ENCODE measurements around the gene C2. TPM values are rescaled to one million over a fixed set of nuclear protein-coding genes. Genes with fewer than 3 reads are reported as not detected.

C2 gene
- total RNA-seq, 2 donors from 2014 or later: 7.8 to 15.2 TPM

DNA sequence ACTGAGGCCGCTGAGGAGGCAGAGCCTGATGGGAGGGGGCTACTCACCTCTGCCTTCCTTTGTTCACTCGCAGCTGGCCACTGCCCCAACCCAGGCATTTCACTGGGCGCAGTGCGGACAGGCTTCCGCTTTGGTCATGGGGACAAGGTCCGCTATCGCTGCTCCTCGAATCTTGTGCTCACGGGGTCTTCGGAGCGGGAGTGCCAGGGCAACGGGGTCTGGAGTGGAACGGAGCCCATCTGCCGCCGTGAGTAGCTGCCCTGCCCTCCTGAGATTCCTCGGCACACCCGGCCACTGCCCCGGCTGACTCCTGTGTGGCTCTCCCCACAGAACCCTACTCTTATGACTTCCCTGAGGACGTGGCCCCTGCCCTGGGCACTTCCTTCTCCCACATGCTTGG lies 6.0 kb downstream of the C2 start:
- no peaks in the 10 kb centered on the region for H3K9me3 ChIP-seq
- H3K27me3 ChIP-seq: no peaks in the 10 kb centered on the region
- DNase-seq: no peak
- no peak overlapping the region for H3K4me3 ChIP-seq
- TF ChIP-seq, protein P1, sequence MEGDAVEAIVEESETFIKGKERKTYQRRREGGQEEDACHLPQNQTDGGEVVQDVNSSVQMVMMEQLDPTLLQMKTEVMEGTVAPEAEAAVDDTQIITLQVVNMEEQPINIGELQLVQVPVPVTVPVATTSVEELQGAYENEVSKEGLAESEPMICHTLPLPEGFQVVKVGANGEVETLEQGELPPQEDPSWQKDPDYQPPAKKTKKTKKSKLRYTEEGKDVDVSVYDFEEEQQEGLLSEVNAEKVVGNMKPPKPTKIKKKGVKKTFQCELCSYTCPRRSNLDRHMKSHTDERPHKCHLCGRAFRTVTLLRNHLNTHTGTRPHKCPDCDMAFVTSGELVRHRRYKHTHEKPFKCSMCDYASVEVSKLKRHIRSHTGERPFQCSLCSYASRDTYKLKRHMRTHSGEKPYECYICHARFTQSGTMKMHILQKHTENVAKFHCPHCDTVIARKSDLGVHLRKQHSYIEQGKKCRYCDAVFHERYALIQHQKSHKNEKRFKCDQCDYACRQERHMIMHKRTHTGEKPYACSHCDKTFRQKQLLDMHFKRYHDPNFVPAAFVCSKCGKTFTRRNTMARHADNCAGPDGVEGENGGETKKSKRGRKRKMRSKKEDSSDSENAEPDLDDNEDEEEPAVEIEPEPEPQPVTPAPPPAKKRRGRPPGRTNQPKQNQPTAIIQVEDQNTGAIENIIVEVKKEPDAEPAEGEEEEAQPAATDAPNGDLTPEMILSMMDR (IDR thresholded peaks at IDR 0.05): no peak
- no peak overlapping the region for H3K9ac ChIP-seq (ENCODE audit: low read depth in 2 of 2, low read length in 2 of 2)
- no peaks in the 10 kb centered on the region for H3K4me1 ChIP-seq
- H3K27ac ChIP-seq: no peak overlapping the region
- intact Hi-C loops (cut with DNase I): no loop called here
- H3K36me3 ChIP-seq: no peaks in the 10 kb centered on the region

DNA sequence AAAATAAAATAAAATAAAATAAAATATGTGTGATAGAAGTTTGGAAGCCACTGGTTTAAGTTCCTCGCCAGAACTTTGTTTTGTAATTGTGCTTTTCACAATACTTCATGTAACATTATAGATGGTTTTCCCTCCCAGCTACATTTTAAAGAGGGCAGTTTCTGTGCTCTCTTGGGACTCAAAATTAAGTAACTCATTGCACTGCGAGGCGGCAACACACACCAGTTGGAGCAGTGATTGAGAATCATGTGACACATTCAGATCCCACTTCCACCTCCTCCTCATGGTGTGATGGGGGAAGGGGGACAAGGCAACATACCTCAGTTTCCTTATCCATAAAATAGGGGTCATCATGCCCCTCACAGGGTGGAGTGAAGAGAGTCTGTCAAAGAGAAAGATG lies 7.5 kb downstream of the C2 start:
- intact Hi-C loops (cut with DNase I): no loop called here

DNA sequence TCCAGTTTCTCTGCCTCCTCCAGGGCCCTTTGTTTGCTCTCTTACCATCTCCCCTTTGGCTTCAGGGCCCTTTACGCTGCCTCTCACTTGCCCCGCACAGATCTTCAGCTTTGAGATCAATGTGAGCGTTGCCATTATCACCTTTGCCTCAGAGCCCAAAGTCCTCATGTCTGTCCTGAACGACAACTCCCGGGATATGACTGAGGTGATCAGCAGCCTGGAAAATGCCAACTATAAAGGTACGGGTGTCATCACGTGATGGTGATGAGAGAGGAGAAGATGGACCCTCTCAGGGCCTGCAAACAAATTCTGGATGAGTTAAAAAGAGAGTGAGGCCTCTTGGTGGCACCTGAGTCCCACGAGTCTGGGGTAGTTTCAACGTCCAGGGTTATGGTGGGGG lies 8.3 kb downstream of the C2 start:
- TF ChIP-seq, protein P1 (IDR thresholded peaks at IDR 0.05): no peak
- Histone ChIP-seq H3K9me3 (no peaks in the 10 kb centered on the region), H3K36me3 (no peaks in the 10 kb centered on the region), H3K4me3 (no peak overlapping the region), H3K4me1 (no peaks in the 10 kb centered on the region), H3K27ac (no peak overlapping the region), H3K9ac (ENCODE audit: low read depth in 2 of 2, low read length in 2 of 2) (no peak overlapping the region), H3K27me3 (no peaks in the 10 kb centered on the region)
- DNase-seq: no peak
- intact Hi-C loops (cut with DNase I): no loop called here

More for the DNA sequence above, 7.5 kb downstream of the C2 start:
- Histone ChIP-seq H3K4me1 (no peaks in the 10 kb centered on the region), H3K4me3 (no peak overlapping the region), H3K9ac (ENCODE audit: low read depth in 2 of 2, low read length in 2 of 2) (no peak overlapping the region), H3K9me3 (no peaks in the 10 kb centered on the region), H3K36me3 (no peaks in the 10 kb centered on the region), H3K27me3 (no peaks in the 10 kb centered on the region), H3K27ac (no peak overlapping the region)
- TF ChIP-seq, protein P1 (IDR thresholded peaks at IDR 0.05): no peak
- no peak for DNase-seq

DNA sequence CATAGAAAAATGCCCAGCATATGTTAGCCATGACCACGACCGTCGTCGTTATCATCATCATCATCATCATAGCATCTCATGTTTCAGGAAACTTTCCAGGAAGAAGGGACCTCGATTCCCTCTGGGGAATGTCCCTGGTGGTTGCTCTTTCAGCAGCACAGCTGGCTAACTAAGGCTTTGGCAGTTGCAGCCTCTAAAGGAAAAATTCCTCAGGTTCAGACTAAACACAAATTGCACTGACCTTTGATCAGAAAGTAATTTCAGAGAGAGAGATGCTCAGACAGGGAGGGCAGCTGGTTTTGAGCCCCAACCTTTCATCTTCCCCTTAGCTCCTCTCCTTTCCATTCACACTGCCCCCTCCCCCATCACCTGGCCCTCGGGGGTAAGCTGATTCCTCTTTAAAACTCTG lies 12.7 kb downstream of the C2 start:
- Histone ChIP-seq H3K9me3 (no peaks in the 10 kb centered on the region), H3K9ac (ENCODE audit: low read depth in 2 of 2, low read length in 2 of 2) (no peak overlapping the region), H3K4me3 (no peak overlapping the region), H3K36me3 (no peaks in the 10 kb centered on the region), H3K27ac (no peak overlapping the region), H3K27me3 (no peaks in the 10 kb centered on the region), H3K4me1 (peaks cover 7% of the 10 kb centered on the region)
- TF ChIP-seq, protein P1 (IDR thresholded peaks at IDR 0.05): no peak
- DNase-seq: no peak
- intact Hi-C loops (cut with DNase I): no loop called here

DNA sequence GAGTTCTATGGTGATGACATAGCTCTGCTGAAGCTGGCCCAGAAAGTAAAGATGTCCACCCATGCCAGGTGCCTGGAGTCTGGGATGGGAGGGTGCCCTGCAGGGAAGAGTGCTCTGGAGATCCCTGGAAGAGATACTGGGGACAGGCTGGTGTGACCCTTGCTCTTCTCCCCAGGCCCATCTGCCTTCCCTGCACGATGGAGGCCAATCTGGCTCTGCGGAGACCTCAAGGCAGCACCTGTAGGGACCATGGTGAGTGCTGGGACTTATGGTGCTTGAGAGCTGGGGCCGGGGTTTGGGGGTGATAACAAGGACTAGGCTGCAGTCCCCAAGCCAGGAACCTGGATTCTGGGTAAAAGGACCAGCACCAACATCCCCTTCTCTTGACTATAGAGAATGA lies 16.2 kb downstream of the C2 start:
- H3K27ac ChIP-seq: no peak overlapping the region
- intact Hi-C loops (cut with DNase I): no loop called here
- TF ChIP-seq, protein P1 (IDR thresholded peaks at IDR 0.05): no peak
- H3K9ac ChIP-seq (ENCODE audit: low read depth in 2 of 2, low read length in 2 of 2): no peak overlapping the region
- H3K36me3 ChIP-seq: no peaks in the 10 kb centered on the region
- no peak for DNase-seq
- H3K27me3 ChIP-seq: no peaks in the 10 kb centered on the region
- H3K9me3 ChIP-seq: no peaks in the 10 kb centered on the region
- H3K4me3 ChIP-seq: no peak overlapping the region
- peaks cover 7% of the 10 kb centered on the region for H3K4me1 ChIP-seq

DNA sequence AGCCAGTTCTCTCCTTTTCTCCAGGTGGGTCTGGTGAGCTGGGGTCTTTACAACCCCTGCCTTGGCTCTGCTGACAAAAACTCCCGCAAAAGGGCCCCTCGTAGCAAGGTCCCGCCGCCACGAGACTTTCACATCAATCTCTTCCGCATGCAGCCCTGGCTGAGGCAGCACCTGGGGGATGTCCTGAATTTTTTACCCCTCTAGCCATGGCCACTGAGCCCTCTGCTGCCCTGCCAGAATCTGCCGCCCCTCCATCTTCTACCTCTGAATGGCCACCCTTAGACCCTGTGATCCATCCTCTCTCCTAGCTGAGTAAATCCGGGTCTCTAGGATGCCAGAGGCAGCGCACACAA lies 17.6 kb downstream of the C2 start:
- TF ChIP-seq, protein P1 (IDR thresholded peaks at IDR 0.05): no peak
- peaks cover 7% of the 10 kb centered on the region for H3K4me1 ChIP-seq

More for the DNA sequence above, 17.6 kb downstream of the C2 start:
- Histone ChIP-seq H3K9me3 (no peaks in the 10 kb centered on the region), H3K9ac (ENCODE audit: low read depth in 2 of 2, low read length in 2 of 2) (peak overlapping the region in 1 of 2 donors; percentile 64), H3K27me3 (no peaks in the 10 kb centered on the region), H3K27ac (peak overlapping the region; percentile 90), H3K4me3 (no peak overlapping the region), H3K36me3 (no peaks in the 10 kb centered on the region)
- intact Hi-C loops (cut with DNase I): no loop called here
- DNase-seq: no peak

All from colonic mucosa (tissue), 4 donors.